Measurements from ENCODE around the gene SPTBN4. TPM values are rescaled to one million over a fixed set of nuclear protein-coding genes. Genes with fewer than 3 reads are reported as not detected.
A peak's percentile ranks its signal among the peaks of the same experiment; 100 is the strongest.

SPTBN4 gene
- total and polyA plus RNA-seq, 2 donors, result 1.7 to 3.8 TPM

- H3K4me1 ChIP-seq (ENCODE audit: insufficient read depth), result peaks cover 2% of the 10 kb centered on the region
- 39% methylated on average over 29 of the region's 29 CpGs for WGBS
Observed at GRCh38 chr19:40604647-40605215, 137.9 kb downstream of the SPTBN4 start.

GRCh38 chr19:40605216-40605971 lies 138.6 kb downstream of the SPTBN4 start:
- H3K4me3 ChIP-seq (ENCODE audit: low read depth, low read length), result peak overlapping the region; percentile 29
- DNase-seq (ENCODE audit: extremely low spot score), result no peak
- no peaks in the 10 kb centered on the region for H3K36me3 ChIP-seq (ENCODE audit: insufficient read depth)
- H3K27ac ChIP-seq (ENCODE audit: low read depth), result peak overlapping the region; percentile 75
- WGBS, result 7% methylated on average over 71 of the region's 71 CpGs
- H3K4me1 ChIP-seq (ENCODE audit: insufficient read depth), result peaks cover 2% of the 10 kb centered on the region

More at GRCh38 chr19:40604647-40605215, 137.9 kb downstream of the SPTBN4 start:
- Histone ChIP-seq H3K4me3 (ENCODE audit: low read depth, low read length) (peak overlapping the region; percentile 29), H3K27ac (ENCODE audit: low read depth) (peak overlapping the region; percentile 53), H3K36me3 (ENCODE audit: insufficient read depth) (no peaks in the 10 kb centered on the region)
- no peak for DNase-seq (ENCODE audit: extremely low spot score)

- Histone ChIP-seq H3K27ac (ENCODE audit: low read depth) (no peak overlapping the region), H3K4me3 (ENCODE audit: low read depth, low read length) (no peak overlapping the region), H3K4me1 (ENCODE audit: insufficient read depth) (peaks cover 2% of the 10 kb centered on the region), H3K36me3 (ENCODE audit: insufficient read depth) (no peaks in the 10 kb centered on the region)
- 59% methylated on average over 31 of the region's 31 CpGs for WGBS
- no peak for DNase-seq (ENCODE audit: extremely low spot score)
Observed at GRCh38 chr19:40607311-40608239, 140.8 kb downstream of the SPTBN4 start.

- DNase-seq (ENCODE audit: extremely low spot score), result no peak
- H3K4me1 ChIP-seq (ENCODE audit: insufficient read depth), result peaks cover 2% of the 10 kb centered on the region
- WGBS, result 91% methylated on average over 14 of the region's 14 CpGs
Observed at GRCh38 chr19:40608240-40608621, 141.4 kb downstream of the SPTBN4 start.

GRCh38 chr19:40608957-40609356 lies 142.2 kb downstream of the SPTBN4 start:
- 86% methylated on average over 4 of the region's 4 CpGs for WGBS
- no peak overlapping the region for H3K27ac ChIP-seq (ENCODE audit: low read depth)

More at GRCh38 chr19:40608240-40608621, 141.4 kb downstream of the SPTBN4 start:
- Histone ChIP-seq H3K4me3 (ENCODE audit: low read depth, low read length) (no peak overlapping the region), H3K36me3 (ENCODE audit: insufficient read depth) (no peaks in the 10 kb centered on the region), H3K27ac (ENCODE audit: low read depth) (no peak overlapping the region)

GRCh38 chr19:40609561-40610395 lies 143.0 kb downstream of the SPTBN4 start:
- Histone ChIP-seq H3K4me1 (ENCODE audit: insufficient read depth) (peaks cover 2% of the 10 kb centered on the region), H3K36me3 (ENCODE audit: insufficient read depth) (no peaks in the 10 kb centered on the region), H3K27ac (ENCODE audit: low read depth) (peak overlapping the region; percentile 63), H3K4me3 (ENCODE audit: low read depth, low read length) (peak overlapping the region; percentile 19)
- DNase-seq (ENCODE audit: extremely low spot score), result no peak
- WGBS, result 30% methylated on average over 50 of the region's 50 CpGs

More at GRCh38 chr19:40608957-40609356, 142.2 kb downstream of the SPTBN4 start:
- Histone ChIP-seq H3K4me1 (ENCODE audit: insufficient read depth) (peaks cover 2% of the 10 kb centered on the region), H3K36me3 (ENCODE audit: insufficient read depth) (no peaks in the 10 kb centered on the region), H3K4me3 (ENCODE audit: low read depth, low read length) (no peak overlapping the region)
- DNase-seq (ENCODE audit: extremely low spot score), result no peak

GRCh38 chr19:40610396-40611064 lies 143.7 kb downstream of the SPTBN4 start:
- Histone ChIP-seq H3K36me3 (ENCODE audit: insufficient read depth) (no peaks in the 10 kb centered on the region), H3K27ac (ENCODE audit: low read depth) (peak overlapping the region; percentile 63), H3K4me3 (ENCODE audit: low read depth, low read length) (no peak overlapping the region), H3K4me1 (ENCODE audit: insufficient read depth) (no peaks in the 10 kb centered on the region)
- WGBS, result 52% methylated on average over 29 of the region's 29 CpGs
- no peak for DNase-seq (ENCODE audit: extremely low spot score)

- no peak for DNase-seq (ENCODE audit: extremely low spot score)
- no peaks in the 10 kb centered on the region for H3K4me1 ChIP-seq (ENCODE audit: insufficient read depth)
- no peak overlapping the region for H3K27ac ChIP-seq (ENCODE audit: low read depth)
- H3K36me3 ChIP-seq (ENCODE audit: insufficient read depth), result no peaks in the 10 kb centered on the region
- 84% methylated on average over 15 of the region's 15 CpGs for WGBS
- no peak overlapping the region for H3K4me3 ChIP-seq (ENCODE audit: low read depth, low read length)
Observed at GRCh38 chr19:40611096-40611495, 144.3 kb downstream of the SPTBN4 start.

- no peak overlapping the region for H3K4me3 ChIP-seq (ENCODE audit: low read depth, low read length)
- WGBS, result 93% methylated on average over 10 of the region's 10 CpGs
- H3K36me3 ChIP-seq (ENCODE audit: insufficient read depth), result no peaks in the 10 kb centered on the region
- no peaks in the 10 kb centered on the region for H3K4me1 ChIP-seq (ENCODE audit: insufficient read depth)
- no peak overlapping the region for H3K27ac ChIP-seq (ENCODE audit: low read depth)
- DNase-seq (ENCODE audit: extremely low spot score), result no peak
Observed at GRCh38 chr19:40611900-40612698, 145.3 kb downstream of the SPTBN4 start.

- Histone ChIP-seq H3K27ac (ENCODE audit: low read depth) (peak overlapping the region; percentile 41), H3K4me1 (ENCODE audit: insufficient read depth) (no peaks in the 10 kb centered on the region), H3K4me3 (ENCODE audit: low read depth, low read length) (peak overlapping the region; percentile 59), H3K36me3 (ENCODE audit: insufficient read depth) (no peaks in the 10 kb centered on the region)
- WGBS, result 38% methylated on average over 50 of the region's 50 CpGs
- no peak for DNase-seq (ENCODE audit: extremely low spot score)
Observed at GRCh38 chr19:40612831-40613689, 146.3 kb downstream of the SPTBN4 start.

Measured in urinary bladder (tissue), 4 donors.